Naive thymus-derived CD4-positive, alpha-beta T cell (primary cell): Measurements from ENCODE around the gene SEC24D. TPM values are rescaled to one million over a fixed set of nuclear protein-coding genes. Genes with fewer than 3 reads are reported as not detected.

Source experiments
- ATAC-seq: fragments of 150-1000 bp; cut with Tn5 transposase; 2 replicates; pipeline ENCODE4 v1.10.0; 2021; ENCODE audit warnings: mild to moderate bottlenecking, moderate library complexity
- CTCF ChIA-PET: fragments of 350-600 bp; sonication (Branson Sonifier 250); formaldehyde crosslinking; loops from one replicate; lab custom pipeline; 2021; ENCODE audit warnings: antibody characterized with exemption; lab: Charles Lee
- POLR2A ChIA-PET: fragments of 350-600 bp; sonication (Branson Sonifier 250); formaldehyde crosslinking; loops from one replicate; lab custom pipeline; 2021; ENCODE audit warnings: antibody characterized with exemption, inconsistent platforms; lab: Charles Lee
- DNase-seq, 9 donors: peaks; one replicate each; pipeline versions ENCODE4 v3.0.0 to v3.0.0-alpha.2; 2020 to 2022; ENCODE audit warnings: mixed read lengths in 1 of 9
- H3K27ac ChIP-seq: one replicate; pipeline ENCODE4 v1.7.0; 2013; ENCODE audit warnings: mild to moderate bottlenecking, low read depth, low read length, moderate library complexity
- H3K27me3 ChIP-seq, 2 donors: one replicate each; pipeline ENCODE4 v1.7.0; 2013; ENCODE audit warnings: low read length in 2 of 2, mild to moderate bottlenecking in 2 of 2, moderate library complexity in 2 of 2; ENCODE audit not compliant: control insufficient read depth in 2 of 2, insufficient read depth in 2 of 2
- H3K36me3 ChIP-seq, 3 experiments: 1 replicate in 2 of 3; 2 replicates in 1 of 3; pipeline ENCODE4 v1.7.0; 2013; ENCODE audit warnings: low read length in 3 of 3, mild to moderate bottlenecking in 3 of 3, moderate library complexity in 1 of 3; ENCODE audit not compliant: insufficient read depth in 3 of 3, control insufficient read depth in 2 of 3
- H3K4me1 ChIP-seq, 2 donors: one replicate each; pipeline ENCODE4 v1.7.0; 2013; ENCODE audit warnings: low read length in 2 of 2, mild to moderate bottlenecking in 2 of 2, moderate library complexity in 1 of 2; ENCODE audit not compliant: control insufficient read depth in 2 of 2, insufficient read depth in 2 of 2
- H3K4me3 ChIP-seq: 2 replicates; pipeline ENCODE4 v1.7.0; 2013; ENCODE audit warnings: mild to moderate bottlenecking, low read length
- H3K9me3 ChIP-seq, 3 experiments: 1 replicate in 2 of 3; 2 replicates in 1 of 3; pipeline ENCODE4 v1.7.0; 2013; ENCODE audit warnings: low read length in 3 of 3; ENCODE audit not compliant: control insufficient read depth in 2 of 3
- H3K27ac Mint-ChIP-seq, 9 donors: one replicate each; pipeline ENCODE4 v1.8.0; 2020 to 2022; ENCODE audit warnings: mixed read lengths in 9 of 9, mild to moderate bottlenecking in 8 of 9, moderate library complexity in 5 of 9, inconsistent platforms in 2 of 9
- H3K27me3 Mint-ChIP-seq, 5 donors: one replicate each; pipeline ENCODE4 v1.8.0; 2021 to 2022; ENCODE audit warnings: mixed read lengths in 5 of 5, mild to moderate bottlenecking in 1 of 5
- H3K36me3 Mint-ChIP-seq, 5 donors: one replicate each; pipeline ENCODE4 v1.8.0; 2020 to 2022; ENCODE audit warnings: mixed read lengths in 5 of 5, mild to moderate bottlenecking in 3 of 5, inconsistent platforms in 1 of 5
- H3K4me1 Mint-ChIP-seq, 7 donors: one replicate each; pipeline ENCODE4 v1.8.0; 2020 to 2022; ENCODE audit warnings: mixed read lengths in 7 of 7, mild to moderate bottlenecking in 3 of 7, inconsistent platforms in 1 of 7
- H3K4me3 Mint-ChIP-seq, 10 donors: one replicate each; pipeline ENCODE4 v1.8.0; 2020 to 2022; ENCODE audit warnings: mild to moderate bottlenecking in 10 of 10, mixed read lengths in 10 of 10, moderate library complexity in 6 of 10, inconsistent platforms in 2 of 10
- H3K9me3 Mint-ChIP-seq, 11 donors: one replicate each; pipeline ENCODE4 v1.8.0; 2020 to 2022; ENCODE audit warnings: mixed read lengths in 11 of 11, mild to moderate bottlenecking in 4 of 11, inconsistent platforms in 1 of 11, moderate library complexity in 1 of 11
- intact Hi-C, 2 donors: fragments of 100-400 bp; cut with micrococcal nuclease; formaldehyde crosslinking; loops; one replicate each; pipeline ENCODE4 v1.15.1; 2023
- polyA plus RNA-seq, 2 donors: library from polyadenylated mRNA; unstranded; fragments of 300-500 nt; fragmentation: Illumina TruSeq; gene quantifications; one replicate each; pipeline ENCODE4 v1.2.3, GENCODE V29; 2021
- total RNA-seq, 6 experiments: library from RNA in 5 of 6; stranded (reverse) in 5 of 6; gene quantifications; 1 replicate in 5 of 6; 2 replicates in 1 of 6; pipeline ENCODE4 v1.2.3 and lab custom pipeline; 2021 to 2026

SEC24D gene
- total and polyA plus RNA-seq, 7 experiments from 2014 or later: 11.5 to 59.2 (median 16.4) TPM

DNA sequence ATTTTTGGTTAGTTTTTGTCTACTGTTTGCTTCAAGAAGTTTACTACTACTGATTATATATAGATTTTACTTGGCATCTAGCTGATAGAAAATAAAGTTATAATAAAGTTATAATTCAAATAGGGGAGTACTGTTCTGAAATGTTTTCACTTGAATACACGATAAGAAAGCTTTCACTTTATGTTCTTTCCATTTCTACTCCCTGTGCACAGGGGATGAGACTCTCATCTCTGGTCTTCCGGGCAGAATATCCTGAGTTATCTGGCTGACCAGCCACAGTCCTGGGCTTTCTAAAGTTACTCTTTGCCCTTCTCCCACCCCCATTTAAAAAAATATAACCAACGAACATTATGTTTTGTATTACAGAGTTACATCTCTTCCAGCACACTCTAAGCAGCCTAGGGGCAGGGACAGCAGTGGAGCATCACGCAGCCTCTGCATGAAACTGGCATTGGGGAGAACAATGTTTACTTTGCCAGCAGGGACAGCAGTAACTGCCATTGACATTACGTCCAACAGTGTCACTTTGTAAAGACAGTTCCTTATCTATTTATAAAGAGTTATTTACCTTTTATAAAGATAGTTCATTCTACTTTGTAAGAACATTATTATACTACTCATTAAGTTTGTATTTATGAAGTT, 86.5 kb downstream of the SEC24D start:
- peaks cover 6 to 26% (median 15%) of the 10 kb centered on the region in 5 donors for H3K36me3 Mint-ChIP-seq
- no peak overlapping the region for H3K4me3 Mint-ChIP-seq
- Histone ChIP-seq H3K27ac (no peak overlapping the region), H3K9me3 (no peaks in the 10 kb centered on the region), H3K27me3 (no peaks in the 10 kb centered on the region), H3K4me1 (no peaks in the 10 kb centered on the region), H3K36me3 (peaks cover 0 to 21% (median 13%) of the 10 kb centered on the region in 3 experiments), H3K4me3 (no peak overlapping the region)
- intact Hi-C loops: no loop called here
- no peaks in the 10 kb centered on the region for H3K9me3 Mint-ChIP-seq
- no peak for ATAC-seq
- DNase-seq: no peak
- H3K27me3 Mint-ChIP-seq: no peaks in the 10 kb centered on the region
- ChIA-PET POLR2A (no interaction called here), CTCF (no interaction called here)
- H3K27ac Mint-ChIP-seq: no peak overlapping the region
- no peaks in the 10 kb centered on the region for H3K4me1 Mint-ChIP-seq

DNA sequence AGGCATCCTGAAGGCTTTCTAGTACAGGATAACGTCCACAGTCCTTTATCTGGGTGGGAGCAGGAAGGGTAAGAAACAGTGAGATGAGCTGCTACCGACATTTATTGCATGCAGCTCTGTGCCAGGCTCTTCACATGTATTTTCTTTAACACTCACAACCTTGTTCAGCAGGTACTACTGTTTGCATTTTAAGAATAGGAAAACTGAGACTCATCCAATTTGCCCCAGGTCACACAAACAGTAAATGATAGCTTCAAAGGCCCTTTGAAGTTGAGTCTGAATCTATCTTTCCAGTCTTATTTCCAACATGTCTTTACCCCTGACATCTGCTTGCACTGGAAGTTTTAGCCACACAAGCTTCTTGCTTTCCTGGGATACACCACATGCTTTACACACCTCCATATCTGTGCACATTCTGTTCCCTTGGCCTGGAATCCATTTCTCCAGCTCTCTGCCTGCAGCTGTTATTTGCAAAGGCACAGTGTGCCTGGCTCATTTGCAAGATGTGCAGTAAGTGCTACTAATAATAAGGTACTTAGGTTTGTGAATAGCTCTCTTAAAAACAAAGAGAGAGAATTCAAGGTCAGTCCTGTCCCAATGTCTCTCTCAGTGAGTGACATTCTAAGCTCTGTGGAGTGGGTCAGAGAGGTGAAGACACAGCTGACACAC, 89.5 kb downstream of the SEC24D start:
- Mint-ChIP-seq H3K36me3 (peaks cover 8 to 20% (median 16%) of the 10 kb centered on the region in 5 donors), H3K27ac (no peak overlapping the region), H3K4me1 (no peaks in the 10 kb centered on the region), H3K4me3 (no peak overlapping the region), H3K9me3 (no peaks in the 10 kb centered on the region), H3K27me3 (no peaks in the 10 kb centered on the region)
- H3K27me3 ChIP-seq: no peaks in the 10 kb centered on the region
- intact Hi-C loops: no loop called here
- H3K4me3 ChIP-seq: no peak overlapping the region
- POLR2A ChIA-PET: no interaction called here
- H3K4me1 ChIP-seq: no peaks in the 10 kb centered on the region
- H3K27ac ChIP-seq: no peak overlapping the region
- CTCF ChIA-PET: no interaction called here
- ATAC-seq: no peak
- no peak for DNase-seq
- H3K36me3 ChIP-seq: peaks cover 0 to 18% (median 6%) of the 10 kb centered on the region in 3 experiments
- H3K9me3 ChIP-seq: no peaks in the 10 kb centered on the region

DNA sequence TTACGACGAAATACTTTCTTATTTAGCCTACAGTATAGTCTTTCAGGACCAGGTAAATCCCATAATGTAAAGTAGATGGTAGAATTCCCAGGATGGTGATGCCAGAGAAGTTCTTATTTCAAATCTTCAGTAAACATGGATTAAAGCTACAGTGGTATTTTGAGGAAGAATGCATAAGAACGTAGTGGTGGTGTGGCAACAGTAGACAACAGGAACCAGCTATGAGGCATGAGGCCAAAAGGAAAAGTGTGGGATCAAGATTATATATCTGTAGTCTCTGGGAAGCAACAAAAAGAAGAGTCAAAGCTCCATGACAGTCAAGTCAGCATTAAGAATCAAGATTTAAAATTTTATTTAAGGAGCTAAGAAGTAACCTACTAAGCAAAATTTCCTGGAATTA, 90.6 kb downstream of the SEC24D start:
- H3K27ac Mint-ChIP-seq: no peak overlapping the region
- H3K4me1 ChIP-seq: no peaks in the 10 kb centered on the region
- H3K4me3 Mint-ChIP-seq: no peak overlapping the region
- H3K4me3 ChIP-seq: no peak overlapping the region
- no peaks in the 10 kb centered on the region for H3K27me3 Mint-ChIP-seq
- DNase-seq (no peak), ATAC-seq (no peak)
- peaks cover 0 to 15% (median 3%) of the 10 kb centered on the region in 3 experiments for H3K36me3 ChIP-seq
- CTCF ChIA-PET: no interaction called here
- H3K9me3 ChIP-seq: no peaks in the 10 kb centered on the region
- H3K36me3 Mint-ChIP-seq: peaks cover 6 to 20% (median 14%) of the 10 kb centered on the region in 5 donors
- no peaks in the 10 kb centered on the region for H3K4me1 Mint-ChIP-seq
- H3K27me3 ChIP-seq: no peaks in the 10 kb centered on the region
- H3K27ac ChIP-seq: no peak overlapping the region
- POLR2A ChIA-PET: interaction anchor here (1.0 kb wide), 1 partner anchor 27 kb away, joined by 4 read pairs; no protein-coding TSS in a partner anchor
- no peaks in the 10 kb centered on the region for H3K9me3 Mint-ChIP-seq
- intact Hi-C loops: no loop called here

DNA sequence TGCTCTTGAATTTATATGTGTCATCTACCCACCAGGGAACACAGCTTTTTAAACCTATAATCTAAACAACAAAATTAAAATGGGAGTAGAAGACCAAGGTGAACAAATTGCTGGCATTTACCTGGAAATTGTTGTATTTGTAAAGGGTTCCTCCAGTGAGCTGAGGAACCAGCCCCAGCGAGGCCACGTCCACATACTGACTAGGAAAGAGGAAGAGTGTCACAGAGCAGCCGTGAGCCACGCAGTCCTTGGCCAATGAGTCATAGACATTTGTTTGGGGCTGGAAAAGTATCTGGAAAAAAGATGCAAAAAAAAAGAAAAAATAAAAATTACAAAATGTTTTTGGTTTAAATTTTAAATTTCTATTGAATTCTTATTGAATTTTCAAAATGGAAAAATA, 92.1 kb downstream of the SEC24D start:
- Mint-ChIP-seq H3K4me1 (no peaks in the 10 kb centered on the region), H3K9me3 (no peaks in the 10 kb centered on the region), H3K4me3 (no peak overlapping the region), H3K27me3 (no peaks in the 10 kb centered on the region), H3K27ac (no peak overlapping the region), H3K36me3 (peaks cover 6 to 28% (median 22%) of the 10 kb centered on the region in 5 donors)
- ChIA-PET POLR2A (no interaction called here), CTCF (no interaction called here)
- ATAC-seq (no peak), DNase-seq (no peak)
- H3K4me3 ChIP-seq: no peak overlapping the region
- peaks cover 0 to 27% (median 0%) of the 10 kb centered on the region in 3 experiments for H3K36me3 ChIP-seq
- H3K27ac ChIP-seq: no peak overlapping the region
- no peaks in the 10 kb centered on the region for H3K4me1 ChIP-seq
- no peaks in the 10 kb centered on the region for H3K9me3 ChIP-seq
- H3K27me3 ChIP-seq: no peaks in the 10 kb centered on the region
- intact Hi-C loops: no loop called here

DNA sequence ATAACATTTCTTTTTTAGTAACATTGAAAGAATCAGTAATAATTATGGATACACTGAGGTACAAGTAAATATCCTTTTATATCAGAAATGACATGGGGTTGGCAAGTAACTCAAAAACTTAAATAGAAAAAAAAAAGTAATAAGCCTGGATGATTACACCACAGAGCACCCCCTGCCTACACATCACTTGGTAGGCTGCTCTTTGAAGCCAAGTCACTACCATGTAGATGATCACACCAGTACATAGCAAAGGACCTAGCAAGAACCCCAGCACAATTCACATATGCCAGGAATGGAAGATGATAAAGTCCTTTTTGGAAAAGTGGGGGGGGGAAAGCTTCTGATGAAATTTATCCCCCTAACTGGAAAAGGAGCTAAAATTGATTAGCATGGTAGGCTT, 93.9 kb downstream of the SEC24D start:
- Histone ChIP-seq H3K4me1 (no peaks in the 10 kb centered on the region), H3K9me3 (no peaks in the 10 kb centered on the region), H3K4me3 (no peak overlapping the region), H3K27ac (no peak overlapping the region), H3K27me3 (no peaks in the 10 kb centered on the region), H3K36me3 (peaks cover 0 to 42% (median 4%) of the 10 kb centered on the region in 3 experiments)
- ATAC-seq (no peak), DNase-seq (no peak)
- H3K4me1 Mint-ChIP-seq: no peaks in the 10 kb centered on the region
- CTCF ChIA-PET: interaction anchor here (0.7 to 1.3 kb wide), 2 partner anchors 12 to 277 kb away, joined by 3 to 4 read pairs; no protein-coding TSS in a partner anchor
- H3K27ac Mint-ChIP-seq: no peak overlapping the region
- peaks cover 6 to 36% (median 33%) of the 10 kb centered on the region in 5 donors for H3K36me3 Mint-ChIP-seq
- H3K27me3 Mint-ChIP-seq: no peaks in the 10 kb centered on the region
- intact Hi-C loops: no loop called here
- H3K4me3 Mint-ChIP-seq: no peak overlapping the region
- POLR2A ChIA-PET: no interaction called here
- no peaks in the 10 kb centered on the region for H3K9me3 Mint-ChIP-seq

DNA sequence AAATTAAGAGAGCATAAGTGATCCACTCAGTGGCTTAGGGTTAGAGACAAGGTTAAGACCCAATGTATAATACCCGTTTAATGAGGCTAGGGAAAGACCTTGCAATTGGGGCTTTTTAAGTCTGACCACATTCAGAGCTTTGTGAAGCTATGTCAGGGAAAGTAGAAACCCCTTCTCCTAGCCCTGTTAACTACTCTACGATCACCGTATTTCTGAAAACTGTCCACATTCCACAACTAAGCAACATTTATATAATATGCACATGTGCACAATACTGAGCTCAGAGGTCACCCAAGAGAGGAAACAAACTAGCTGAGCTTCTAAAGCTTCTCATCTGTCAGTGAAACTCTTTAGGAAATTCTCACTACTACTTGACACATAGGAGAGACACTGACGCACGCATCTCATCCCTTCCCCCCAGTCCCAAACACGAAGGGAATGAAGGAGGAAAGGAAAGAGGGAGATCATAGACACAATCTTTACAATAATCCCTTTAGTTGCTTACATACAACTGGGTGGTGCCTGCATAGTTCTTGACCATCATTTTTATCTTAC, 94.5 kb downstream of the SEC24D start:
- ChIA-PET POLR2A (no interaction called here), CTCF (interaction anchor here (0.8 to 1.3 kb wide), 2 partner anchors 11 to 148 kb away, joined by 3 to 4 read pairs; no protein-coding TSS in a partner anchor)
- Mint-ChIP-seq H3K27ac (no peak overlapping the region), H3K4me3 (no peak overlapping the region), H3K27me3 (no peaks in the 10 kb centered on the region), H3K4me1 (no peaks in the 10 kb centered on the region), H3K36me3 (peaks cover 6 to 36% (median 31%) of the 10 kb centered on the region in 5 donors), H3K9me3 (no peaks in the 10 kb centered on the region)
- no peaks in the 10 kb centered on the region for H3K4me1 ChIP-seq
- intact Hi-C loops: loop anchor here (1.0 kb wide), 1 partner anchor 149 kb away; no protein-coding TSS in a partner anchor
- ATAC-seq: no peak
- no peaks in the 10 kb centered on the region for H3K27me3 ChIP-seq
- no peaks in the 10 kb centered on the region for H3K9me3 ChIP-seq
- peaks cover 0 to 45% (median 5%) of the 10 kb centered on the region in 3 experiments for H3K36me3 ChIP-seq
- DNase-seq: no peak
- no peak overlapping the region for H3K27ac ChIP-seq
- H3K4me3 ChIP-seq: no peak overlapping the region
